Naive B cell (primary cell): ENCODE results near the gene SYNM. TPM values are rescaled to one million over a fixed set of nuclear protein-coding genes. Genes with fewer than 3 reads are reported as not detected.

Source experiments
- ATAC-seq, 2 donors: fragments of 150-1000 bp; cut with Tn5 transposase; 2 replicates each; pipeline ENCODE4 v1.10.0; 2021; ENCODE audit warnings: low read depth in 2 of 2, mild to moderate bottlenecking in 2 of 2, moderate library complexity in 2 of 2
- DNase-seq: peaks from one replicate; pipeline ENCODE4 v3.0.0; 2022
- H3K27ac Mint-ChIP-seq, 6 donors: one replicate each; pipeline ENCODE4 v1.8.0; 2020 to 2022; ENCODE audit warnings: mild to moderate bottlenecking in 6 of 6, mixed read lengths in 6 of 6, moderate library complexity in 5 of 6, inconsistent platforms in 2 of 6
- H3K27me3 Mint-ChIP-seq, 3 donors: one replicate each; pipeline ENCODE4 v1.8.0; 2021 to 2022; ENCODE audit warnings: mixed read lengths in 3 of 3, mild to moderate bottlenecking in 1 of 3
- H3K36me3 Mint-ChIP-seq, 2 donors: one replicate each; pipeline ENCODE4 v1.8.0; 2020 to 2022; ENCODE audit warnings: mixed read lengths in 2 of 2, inconsistent platforms in 1 of 2, mild to moderate bottlenecking in 1 of 2
- H3K4me1 Mint-ChIP-seq, 3 donors: one replicate each; pipeline ENCODE4 v1.8.0; 2020 to 2022; ENCODE audit warnings: mixed read lengths in 3 of 3, inconsistent platforms in 1 of 3, mild to moderate bottlenecking in 1 of 3, moderate library complexity in 1 of 3
- H3K4me3 Mint-ChIP-seq, 8 donors: one replicate each; pipeline ENCODE4 v1.8.0; 2020 to 2022; ENCODE audit warnings: mild to moderate bottlenecking in 8 of 8, mixed read lengths in 8 of 8, moderate library complexity in 8 of 8, inconsistent platforms in 2 of 8
- H3K9me3 Mint-ChIP-seq, 7 donors: one replicate each; pipeline ENCODE4 v1.8.0; 2020 to 2022; ENCODE audit warnings: mixed read lengths in 7 of 7, mild to moderate bottlenecking in 5 of 7, inconsistent platforms in 2 of 7, moderate library complexity in 1 of 7
- polyA plus RNA-seq, 6 donors: library from polyadenylated mRNA; unstranded; fragments of 300-500 nt; fragmentation: Illumina TruSeq; gene quantifications; one replicate each; pipeline ENCODE4 v1.2.3, GENCODE V29; 2021; ENCODE audit warnings: low read depth in 6 of 6

The SYNM gene
- polyA plus RNA-seq, 6 donors from 2014 or later = not detected

DNA sequence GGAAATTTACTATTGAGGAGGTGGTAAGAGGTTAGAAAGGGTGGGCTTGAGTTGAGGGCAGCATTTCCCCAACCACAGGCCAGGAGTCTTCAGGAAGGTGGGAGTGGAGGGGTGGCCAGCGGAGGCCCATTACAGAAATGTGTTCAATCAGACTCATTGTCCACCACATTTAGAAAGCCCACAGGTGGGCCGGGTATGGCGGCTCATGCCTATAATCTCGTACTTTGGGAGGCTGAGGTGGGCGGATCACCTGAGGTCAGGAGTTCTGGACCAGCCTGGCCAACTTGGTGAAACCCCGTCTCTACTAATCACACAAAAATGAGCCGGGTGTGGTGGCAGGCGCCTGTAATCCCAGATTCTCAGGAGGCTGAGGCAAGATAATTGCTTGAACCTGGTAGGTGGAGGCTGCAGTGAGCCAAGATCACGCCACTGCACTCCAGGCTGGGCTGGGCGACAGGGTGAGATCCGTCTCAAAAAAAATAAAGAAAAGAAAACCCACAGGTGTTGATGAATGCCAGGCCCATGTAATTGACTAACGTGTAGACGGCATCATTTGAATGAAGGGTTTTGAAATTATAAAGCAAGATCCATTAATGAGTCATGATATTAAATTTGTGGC is 12.2 kb upstream of the SYNM start:
- H3K4me3 Mint-ChIP-seq = peak overlapping the region in 1 of 8 donors; percentile 11
- DNase-seq (no peak), ATAC-seq (no peak)
- H3K36me3 Mint-ChIP-seq = no peaks in the 10 kb centered on the region
- peaks cover 8 to 18% (median 10%) of the 10 kb centered on the region in 3 donors for H3K4me1 Mint-ChIP-seq
- H3K9me3 Mint-ChIP-seq = no peaks in the 10 kb centered on the region
- peaks cover 6 to 16% (median 9%) of the 10 kb centered on the region in 3 donors for H3K27me3 Mint-ChIP-seq
- peak overlapping the region in 1 of 6 donors; percentile 63 for H3K27ac Mint-ChIP-seq

DNA sequence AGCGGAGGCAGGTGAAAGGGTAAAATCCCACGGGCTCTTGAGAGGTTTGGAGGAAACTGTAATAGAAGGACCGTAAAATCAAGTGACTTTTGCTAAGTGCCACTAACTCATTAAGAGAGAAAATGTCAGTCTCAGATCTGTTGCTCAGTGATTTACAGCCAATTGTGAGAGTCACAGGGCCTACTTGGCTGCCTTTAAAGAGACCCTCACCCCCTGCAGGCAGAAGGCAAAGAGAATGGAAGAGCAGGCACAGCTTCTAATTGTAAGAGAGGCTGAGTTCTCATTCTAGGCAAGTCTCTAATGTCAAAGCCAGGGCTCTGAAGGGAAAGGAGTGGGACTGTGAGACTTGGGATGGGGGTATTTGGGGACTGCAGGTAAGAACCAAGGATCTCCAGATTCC is 9.3 kb upstream of the SYNM start:
- DNase-seq = no peak

DNA sequence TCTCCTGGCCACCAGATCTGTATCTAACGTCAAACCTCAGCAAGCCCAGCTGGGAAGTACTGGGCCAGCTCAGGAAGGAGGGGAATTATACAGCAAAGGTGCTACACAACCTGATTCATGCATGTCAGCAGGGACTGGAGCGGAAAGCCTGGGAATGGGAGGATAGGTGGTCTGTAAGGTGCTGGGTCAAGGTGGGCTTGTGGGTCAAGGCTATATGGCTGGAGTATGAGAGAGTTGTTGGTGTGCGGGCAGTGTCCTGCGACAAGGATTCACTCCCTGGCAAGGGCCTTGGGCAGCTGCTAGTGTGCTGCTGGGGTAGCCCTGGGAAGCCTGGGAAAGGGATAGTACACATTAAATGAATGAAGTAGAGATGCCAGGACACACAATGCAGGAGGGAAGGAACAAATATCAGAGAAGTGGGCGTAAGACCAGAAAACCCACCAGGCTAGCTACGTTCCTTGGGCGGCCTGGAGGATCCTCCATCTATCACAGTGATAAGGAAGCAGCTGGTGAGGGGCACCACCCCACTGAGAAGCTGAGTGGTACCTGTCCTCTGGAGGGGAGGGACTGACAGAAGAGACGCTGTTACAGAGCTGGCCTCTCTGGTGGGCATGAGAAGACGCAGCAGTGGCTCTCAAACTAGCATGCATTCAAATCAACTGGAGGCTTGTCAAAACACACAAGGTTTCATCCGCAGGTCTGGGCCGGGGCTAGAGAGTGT is 8.5 kb upstream of the SYNM start:
- H3K36me3 Mint-ChIP-seq = no peaks in the 10 kb centered on the region
- peaks cover 26 to 45% (median 31%) of the 10 kb centered on the region in 3 donors for H3K27me3 Mint-ChIP-seq
- peak overlapping the region in 1 of 6 donors; percentile 64 for H3K27ac Mint-ChIP-seq
- DNase-seq (no peak), ATAC-seq (no peak)
- no peaks in the 10 kb centered on the region for H3K9me3 Mint-ChIP-seq
- no peak overlapping the region for H3K4me3 Mint-ChIP-seq
- peaks cover 0 to 9% (median 7%) of the 10 kb centered on the region in 3 donors for H3K4me1 Mint-ChIP-seq

More for the DNA sequence above, 9.3 kb upstream of the SYNM start:
- Mint-ChIP-seq H3K27ac (no peak overlapping the region), H3K9me3 (no peaks in the 10 kb centered on the region), H3K4me3 (no peak overlapping the region), H3K4me1 (peaks cover 0 to 14% (median 4%) of the 10 kb centered on the region in 3 donors), H3K36me3 (no peaks in the 10 kb centered on the region), H3K27me3 (peaks cover 24 to 43% (median 30%) of the 10 kb centered on the region in 3 donors)
- no peak for ATAC-seq

DNA sequence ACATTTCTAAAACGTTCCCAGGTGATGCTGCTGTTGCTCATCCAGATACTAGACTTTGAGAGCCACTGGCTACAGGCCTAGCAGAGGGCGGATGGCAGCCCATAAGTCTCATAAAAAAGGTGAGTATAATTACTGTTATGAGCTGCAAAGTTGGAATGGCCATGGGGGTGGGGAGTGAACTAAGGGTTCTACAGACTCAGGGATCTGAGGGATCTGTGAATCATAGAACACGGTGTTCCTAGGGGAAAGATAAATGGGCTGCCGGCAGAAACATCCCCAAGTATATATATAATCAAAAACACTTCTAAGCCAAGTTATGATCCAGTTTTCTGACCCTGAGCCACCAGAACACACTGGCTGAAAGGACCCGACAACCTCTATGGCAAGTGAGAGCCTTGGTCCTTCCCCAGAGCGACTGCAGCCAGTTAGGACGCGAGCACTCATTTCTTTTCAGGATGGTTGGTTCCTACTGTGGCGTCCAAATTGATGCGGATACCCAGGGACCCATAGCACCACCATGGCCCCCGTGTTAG is 7.9 kb upstream of the SYNM start:
- H3K9me3 Mint-ChIP-seq = no peaks in the 10 kb centered on the region
- no peaks in the 10 kb centered on the region for H3K36me3 Mint-ChIP-seq
- DNase-seq (no peak), ATAC-seq (no peak)
- H3K4me1 Mint-ChIP-seq = peaks cover 0 to 7% (median 7%) of the 10 kb centered on the region in 3 donors
- H3K27ac Mint-ChIP-seq = peak overlapping the region in 1 of 6 donors; percentile 61
- peaks cover 32 to 52% (median 37%) of the 10 kb centered on the region in 3 donors for H3K27me3 Mint-ChIP-seq
- no peak overlapping the region for H3K4me3 Mint-ChIP-seq

DNA sequence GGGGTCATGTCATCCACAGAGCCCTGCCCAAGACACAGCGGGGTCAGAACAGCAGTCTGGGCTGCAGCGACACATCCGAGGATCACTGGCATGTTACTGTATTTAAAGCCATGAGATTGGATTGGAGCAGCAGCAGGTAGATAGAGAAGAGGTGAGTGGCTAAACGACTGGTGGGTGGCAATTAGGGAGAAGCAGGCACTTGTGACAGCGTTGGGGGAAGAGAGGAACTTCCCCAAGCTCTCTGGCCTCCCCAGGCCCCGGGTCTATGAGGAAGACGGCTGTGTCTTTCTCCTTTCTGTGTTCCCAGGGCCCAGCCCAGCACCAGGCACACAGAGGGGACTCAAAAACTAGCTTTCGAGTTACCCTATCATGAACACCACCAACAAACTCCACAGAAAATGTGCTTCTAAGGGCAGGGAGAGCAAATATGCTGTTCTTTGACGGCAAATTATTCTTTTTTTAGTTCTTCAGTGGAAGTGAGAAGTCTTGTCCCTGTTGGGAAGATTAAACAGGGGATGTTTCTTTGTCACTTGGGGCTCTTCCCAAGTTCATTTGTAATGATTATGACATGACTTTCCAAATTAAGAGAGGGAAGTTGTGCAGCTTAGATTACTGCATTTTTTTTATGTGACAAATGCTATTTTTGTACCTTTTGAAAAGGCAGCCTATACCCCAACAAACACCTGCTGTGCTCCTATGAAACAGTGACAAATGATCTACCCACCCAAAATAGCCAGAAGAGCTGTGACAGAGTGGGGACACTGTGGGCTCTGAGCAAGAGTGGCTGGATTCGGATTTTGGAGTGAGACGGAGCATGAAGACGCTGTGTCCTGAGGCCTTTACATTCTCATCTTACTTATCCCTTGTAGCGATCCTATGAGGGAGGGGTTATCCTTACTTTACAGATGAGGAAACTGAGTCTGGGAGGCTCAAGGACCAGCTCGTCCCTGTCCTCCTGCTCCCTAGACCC is 7.2 kb upstream of the SYNM start:
- ATAC-seq (no peak), DNase-seq (no peak)
- Mint-ChIP-seq H3K4me1 (peaks cover 0 to 7% (median 7%) of the 10 kb centered on the region in 3 donors), H3K36me3 (no peaks in the 10 kb centered on the region), H3K27ac (peak overlapping the region in 1 of 6 donors; percentile 14), H3K4me3 (peak overlapping the region in 1 of 8 donors; percentile 53), H3K27me3 (peaks cover 32 to 59% (median 45%) of the 10 kb centered on the region in 3 donors), H3K9me3 (no peaks in the 10 kb centered on the region)

DNA sequence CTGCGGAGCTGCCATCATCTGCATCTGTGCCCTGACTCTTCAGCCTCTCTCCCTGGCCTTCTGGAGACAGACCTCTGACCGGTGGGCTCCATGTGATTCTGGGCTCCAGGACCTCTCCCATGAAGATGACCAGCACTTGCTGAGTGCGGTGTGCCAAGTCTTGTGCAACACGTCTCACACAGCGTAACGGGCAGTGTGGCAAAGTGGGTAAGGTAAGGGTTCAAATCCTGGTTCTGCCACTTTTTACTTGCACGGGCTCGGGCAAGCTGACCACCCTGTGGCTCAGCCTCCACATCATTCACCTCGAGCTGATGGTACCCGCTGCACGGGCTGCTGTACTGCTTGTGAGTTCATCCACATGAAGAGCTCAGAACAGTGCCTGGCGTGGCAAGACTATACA is 6.5 kb upstream of the SYNM start:
- H3K27ac Mint-ChIP-seq = no peak overlapping the region
- peaks cover 0 to 7% (median 7%) of the 10 kb centered on the region in 3 donors for H3K4me1 Mint-ChIP-seq
- no peak overlapping the region for H3K4me3 Mint-ChIP-seq
- no peaks in the 10 kb centered on the region for H3K36me3 Mint-ChIP-seq
- no peaks in the 10 kb centered on the region for H3K9me3 Mint-ChIP-seq
- H3K27me3 Mint-ChIP-seq = peaks cover 38 to 66% (median 49%) of the 10 kb centered on the region in 3 donors
- DNase-seq = no peak
- ATAC-seq = no peak

DNA sequence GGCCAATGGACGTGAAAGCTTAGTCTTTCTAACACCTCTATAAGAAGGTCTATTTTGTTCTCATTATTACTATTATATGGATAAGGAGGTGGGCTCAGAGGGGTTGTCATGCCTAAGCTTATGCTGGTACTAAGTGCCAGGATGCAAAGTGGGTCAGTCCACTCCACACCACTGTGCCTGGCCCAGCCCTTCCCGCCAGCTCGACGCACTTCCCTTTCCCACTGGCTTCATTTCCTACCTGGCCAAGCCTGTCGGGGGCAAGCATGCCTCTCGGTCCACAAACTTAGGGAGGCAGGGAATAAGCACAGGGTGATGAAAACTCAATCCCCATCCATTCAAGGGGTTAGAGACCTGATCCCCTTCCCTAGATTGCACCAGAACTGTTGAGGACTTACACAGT is 5.9 kb upstream of the SYNM start:
- no peak for ATAC-seq
- Mint-ChIP-seq H3K9me3 (peaks cover 0 to 2% (median 0%) of the 10 kb centered on the region in 7 donors), H3K27ac (no peak overlapping the region), H3K36me3 (no peaks in the 10 kb centered on the region), H3K27me3 (peaks cover 41 to 71% (median 54%) of the 10 kb centered on the region in 3 donors), H3K4me1 (peaks cover 0 to 7% (median 7%) of the 10 kb centered on the region in 3 donors), H3K4me3 (no peak overlapping the region)
- no peak for DNase-seq

DNA sequence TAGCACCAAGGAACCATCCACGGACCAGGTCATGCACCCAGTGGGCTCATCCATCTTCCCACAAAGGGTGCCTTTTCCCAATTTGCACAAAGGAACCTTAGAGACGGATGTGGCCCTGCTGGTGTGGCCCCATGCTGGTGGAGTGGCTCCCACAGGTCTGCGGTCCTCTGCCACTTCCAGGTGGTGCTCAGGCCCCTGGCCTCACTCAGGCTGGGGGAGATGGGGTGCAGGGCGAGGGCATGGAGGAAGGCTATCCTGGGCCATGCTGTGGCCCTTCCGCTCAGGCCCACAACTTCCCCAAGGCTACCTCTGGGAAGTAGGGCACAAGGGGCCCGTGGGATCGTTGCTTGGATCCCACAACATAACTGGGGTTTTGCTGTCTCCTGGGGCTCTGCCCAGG is 5.2 kb upstream of the SYNM start:
- peaks cover 0 to 7% (median 7%) of the 10 kb centered on the region in 3 donors for H3K4me1 Mint-ChIP-seq
- H3K27ac Mint-ChIP-seq = no peak overlapping the region
- DNase-seq (no peak), ATAC-seq (no peak)
- H3K9me3 Mint-ChIP-seq = peaks cover 0 to 2% (median 0%) of the 10 kb centered on the region in 7 donors
- H3K36me3 Mint-ChIP-seq = no peaks in the 10 kb centered on the region
- peaks cover 45 to 71% (median 54%) of the 10 kb centered on the region in 3 donors for H3K27me3 Mint-ChIP-seq
- H3K4me3 Mint-ChIP-seq = peak overlapping the region in 1 of 8 donors; percentile 2

DNA sequence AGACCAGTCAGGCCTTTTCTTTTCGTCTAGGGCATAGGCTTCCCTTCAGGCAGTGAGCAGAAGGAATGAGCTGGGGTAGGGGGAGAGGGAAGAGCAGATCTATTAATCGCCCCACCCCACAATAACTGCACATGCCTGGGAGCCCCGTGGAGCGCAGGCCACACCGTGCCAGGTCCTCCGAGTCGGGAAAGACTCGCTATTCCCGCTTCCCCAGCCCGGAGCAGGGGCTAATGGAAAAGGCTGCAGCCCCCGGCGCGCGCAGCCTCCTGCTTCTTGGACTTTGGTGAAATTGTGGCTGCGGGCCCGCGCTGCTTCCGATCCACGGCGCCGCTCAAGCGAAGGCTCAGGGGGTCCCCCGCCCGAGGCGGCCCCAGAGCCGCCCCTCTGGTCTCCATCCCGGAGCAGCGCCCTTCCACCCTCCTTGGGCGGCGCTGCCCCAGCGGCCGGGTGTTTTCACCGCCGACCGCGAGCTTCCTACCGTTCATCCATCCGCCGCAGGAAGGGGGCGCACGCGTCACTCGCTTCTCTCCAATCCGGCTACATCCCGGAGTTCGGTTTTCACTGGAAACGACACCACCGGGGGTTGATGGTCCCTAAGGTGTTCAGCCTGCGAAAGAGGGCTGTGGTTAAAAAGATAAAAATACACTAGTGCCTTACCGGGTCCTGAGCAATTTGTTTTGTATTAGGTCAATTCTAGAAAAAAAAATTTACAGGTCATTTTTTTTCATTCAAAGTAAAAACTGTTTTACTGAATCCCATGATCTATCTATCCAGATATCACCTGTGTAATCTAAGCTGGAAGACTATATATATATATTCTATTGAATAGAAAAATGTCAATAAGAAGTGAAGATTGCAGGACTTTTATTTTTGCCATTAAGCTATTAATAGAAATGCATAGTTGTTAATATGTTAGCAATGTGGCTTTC is 4.4 kb upstream of the SYNM start:
- H3K36me3 Mint-ChIP-seq = no peaks in the 10 kb centered on the region
- H3K9me3 Mint-ChIP-seq = peaks cover 0 to 2% (median 0%) of the 10 kb centered on the region in 7 donors

DNA sequence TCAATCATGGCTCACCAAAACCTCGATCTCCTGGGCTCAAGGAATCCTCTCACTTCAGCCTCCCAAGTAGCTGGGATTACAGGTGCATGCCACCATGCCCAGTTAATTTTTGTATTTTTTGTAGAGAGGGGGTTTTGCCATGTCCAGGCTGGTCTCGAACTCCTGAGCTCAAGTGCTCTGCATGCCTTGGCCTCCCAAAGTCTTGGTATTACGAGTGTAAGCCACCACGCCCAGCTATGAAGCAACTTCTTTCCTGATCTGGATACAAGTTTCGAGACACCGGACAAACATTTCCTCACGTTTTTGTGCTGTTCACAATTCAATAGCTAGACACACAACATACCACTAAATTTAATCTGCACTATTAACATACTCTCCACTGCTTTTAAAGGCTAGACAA is 3.4 kb upstream of the SYNM start:
- Mint-ChIP-seq H3K4me3 (no peak overlapping the region), H3K36me3 (no peaks in the 10 kb centered on the region), H3K27me3 (peaks cover 46 to 76% (median 53%) of the 10 kb centered on the region in 3 donors), H3K27ac (no peak overlapping the region), H3K9me3 (peaks cover 0 to 2% (median 0%) of the 10 kb centered on the region in 7 donors), H3K4me1 (peaks cover 0 to 13% (median 7%) of the 10 kb centered on the region in 3 donors)
- ATAC-seq (no peak), DNase-seq (no peak)

More for the DNA sequence above, 4.4 kb upstream of the SYNM start:
- Mint-ChIP-seq H3K27ac (peak overlapping the region in 1 of 6 donors; percentile 78), H3K4me3 (peak overlapping the region in 3 of 8 donors; percentile 15 to 56 (median 55)), H3K27me3 (peaks cover 46 to 77% (median 54%) of the 10 kb centered on the region in 3 donors), H3K4me1 (peaks cover 0 to 13% (median 7%) of the 10 kb centered on the region in 3 donors)
- DNase-seq (no peak), ATAC-seq (peak in 1 of 2 donors; percentile 41)

DNA sequence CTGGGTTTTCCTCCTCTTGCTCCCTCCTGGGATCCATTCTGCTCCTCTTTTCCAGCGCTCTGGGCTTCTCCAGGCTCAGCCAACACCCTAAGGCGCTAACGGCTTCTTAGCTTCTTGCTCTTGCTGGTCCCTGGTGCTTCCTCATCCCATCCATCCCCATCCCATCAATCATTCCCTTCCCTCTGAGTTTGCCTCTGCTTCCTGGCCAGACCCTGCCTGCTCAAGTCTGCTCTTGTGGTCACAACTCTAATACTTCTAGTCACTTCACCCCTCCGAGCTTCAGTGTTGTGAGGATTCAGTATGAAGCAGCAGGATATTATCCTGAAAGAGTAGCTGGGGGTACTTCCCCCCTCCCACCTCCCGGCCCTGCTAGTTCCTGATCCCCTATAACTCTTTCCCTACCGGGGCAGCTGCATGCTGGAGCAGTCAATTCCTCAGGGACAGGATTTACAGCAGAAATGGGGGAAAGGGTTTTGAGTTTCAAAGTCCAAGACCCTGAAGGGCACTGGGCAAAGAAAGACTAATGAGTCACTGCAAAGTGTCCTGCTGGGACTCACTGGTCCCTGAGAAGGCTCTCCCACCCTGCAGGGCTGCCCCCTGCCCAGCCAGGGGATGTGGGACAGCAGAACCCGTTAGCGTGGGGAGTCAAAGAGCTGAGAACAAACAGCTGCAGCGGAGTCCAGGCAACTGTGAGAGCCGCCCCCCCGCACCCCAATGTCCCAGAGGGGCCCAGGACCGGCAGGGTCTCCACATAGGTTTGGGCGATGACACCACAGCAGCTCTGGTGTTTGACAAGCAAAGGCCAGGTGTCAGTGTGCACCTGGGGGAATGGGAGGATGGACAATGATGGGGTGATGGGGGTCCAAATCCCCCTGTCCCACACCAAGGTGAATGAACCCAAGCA is 2.3 kb upstream of the SYNM start:
- peaks cover 0 to 2% (median 0%) of the 10 kb centered on the region in 7 donors for H3K9me3 Mint-ChIP-seq
- H3K4me3 Mint-ChIP-seq = peak overlapping the region in 1 of 8 donors; percentile 10
- H3K4me1 Mint-ChIP-seq = peaks cover 0 to 13% (median 8%) of the 10 kb centered on the region in 3 donors
- H3K27ac Mint-ChIP-seq = no peak overlapping the region
- H3K36me3 Mint-ChIP-seq = no peaks in the 10 kb centered on the region
- DNase-seq (no peak), ATAC-seq (no peak)
- H3K27me3 Mint-ChIP-seq = peaks cover 53 to 79% (median 57%) of the 10 kb centered on the region in 3 donors
